A673 (cell line): Measurements from ENCODE around the gene APOBR. TPM values are rescaled to one million over a fixed set of nuclear protein-coding genes. Genes with fewer than 3 reads are reported as not detected.
"Not testable (repeated sequence)": the region's sequence is repeated elsewhere in the genome, so short reads cannot be mapped to it uniquely, and the experiment has no call there.

Experiments used
- BruUV-seq: library from RNA; stranded (reverse); fragments of 400-500 nt; replicated peaks from 2 replicates; lab custom pipeline; 2021; lab: Mats Ljungman, UMichigan
- CTCF ChIA-PET: fragments of 300-600 bp; sonication (Branson Sonifier 250); formaldehyde crosslinking; loops from one replicate; lab custom pipeline; 2022; ENCODE audit warnings: antibody characterized with exemption; lab: Charles Lee
- POLR2A ChIA-PET: fragments of 300-600 bp; sonication (Branson Sonifier 250); formaldehyde crosslinking; loops from one replicate; lab custom pipeline; 2022; ENCODE audit warnings: antibody characterized with exemption; ENCODE audit not compliant: low non-redundant PET; lab: Charles Lee
- DNase-seq: peaks from one replicate; pipeline ENCODE4 v3.0.0-alpha.2; 2015; ENCODE audit warnings: low spot score
- H3K27ac ChIP-seq: fragments of 200-600 bp; sonication (generic); 2 replicates; pipeline ENCODE4 v1.5.1; 2016; ENCODE audit warnings: mixed run types, low read depth, mild to moderate bottlenecking, mixed read lengths, antibody characterized with exemption, low read length; ENCODE audit not compliant: poor library complexity, severe bottlenecking
- H3K27me3 ChIP-seq: fragments of 200-600 bp; sonication (generic); replicated peaks from 2 replicates; pipeline ENCODE4 v1.6.1; 2017; ENCODE audit warnings: mixed run types, low read depth, mild to moderate bottlenecking, mixed read lengths, antibody characterized with exemption, low read length; ENCODE audit not compliant: insufficient read depth, poor library complexity
- H3K36me3 ChIP-seq: fragments of 200-600 bp; sonication (generic); 2 replicates; pipeline ENCODE4 v1.6.1; 2016; ENCODE audit warnings: mixed run types, mild to moderate bottlenecking, mixed read lengths, antibody characterized with exemption, low read length; ENCODE audit not compliant: insufficient read depth, poor library complexity, severe bottlenecking
- H3K4me1 ChIP-seq: fragments of 200-600 bp; sonication (generic); 2 replicates; pipeline ENCODE4 v1.6.1; 2017; ENCODE audit warnings: mixed run types, mild to moderate bottlenecking, mixed read lengths, antibody characterized with exemption, low read length; ENCODE audit not compliant: insufficient read depth, poor library complexity, severe bottlenecking
- H3K4me3 ChIP-seq: fragments of 200-600 bp; sonication (generic); 2 replicates; pipeline ENCODE4 v1.5.1; 2016; ENCODE audit warnings: low read depth, mixed run types, mild to moderate bottlenecking, mixed read lengths, low read length; ENCODE audit not compliant: poor library complexity, severe bottlenecking
- H3K9me3 ChIP-seq: fragments of 200-600 bp; sonication (generic); 2 replicates; pipeline ENCODE4 v1.6.1; 2016; ENCODE audit warnings: mixed run types, low read depth, mild to moderate bottlenecking, mixed read lengths, antibody characterized with exemption, low read length; ENCODE audit not compliant: poor library complexity, severe bottlenecking
- EZH2 ChIP-seq: fragments of 200-600 bp; sonication (generic); IDR thresholded peaks from 2 replicates; pipeline ENCODE4 v1.6.1; 2017; ENCODE audit warnings: borderline replicate concordance, low read depth, mild to moderate bottlenecking, mixed read lengths, antibody characterized with exemption, low read length; ENCODE audit not compliant: poor library complexity, severe bottlenecking
- intact Hi-C: fragments of 100-400 bp; cut with micrococcal nuclease; formaldehyde crosslinking; loops from one replicate; pipeline ENCODE4 v1.10.0; 2022; ENCODE audit not compliant: unreplicated experiment
- total RNA-seq: library from RNA; stranded (reverse); gene quantifications from 2 replicates; pipeline ENCODE4 v1.2.3, GENCODE V29; 2021
- TF ChIP-seq, protein P1 (sequence below): fragments of 300-800, 200-600 bp; sonication (generic); conservative IDR thresholded peaks from 2 replicates; pipeline ENCODE4 v1.5.1; 2017; ENCODE audit warnings: low read depth, mild to moderate bottlenecking, antibody characterized with exemption, low read length, moderate library complexity, mixed read lengths

The APOBR gene
- total RNA-seq, 1 experiment from 2014 or later = not detected

DNA sequence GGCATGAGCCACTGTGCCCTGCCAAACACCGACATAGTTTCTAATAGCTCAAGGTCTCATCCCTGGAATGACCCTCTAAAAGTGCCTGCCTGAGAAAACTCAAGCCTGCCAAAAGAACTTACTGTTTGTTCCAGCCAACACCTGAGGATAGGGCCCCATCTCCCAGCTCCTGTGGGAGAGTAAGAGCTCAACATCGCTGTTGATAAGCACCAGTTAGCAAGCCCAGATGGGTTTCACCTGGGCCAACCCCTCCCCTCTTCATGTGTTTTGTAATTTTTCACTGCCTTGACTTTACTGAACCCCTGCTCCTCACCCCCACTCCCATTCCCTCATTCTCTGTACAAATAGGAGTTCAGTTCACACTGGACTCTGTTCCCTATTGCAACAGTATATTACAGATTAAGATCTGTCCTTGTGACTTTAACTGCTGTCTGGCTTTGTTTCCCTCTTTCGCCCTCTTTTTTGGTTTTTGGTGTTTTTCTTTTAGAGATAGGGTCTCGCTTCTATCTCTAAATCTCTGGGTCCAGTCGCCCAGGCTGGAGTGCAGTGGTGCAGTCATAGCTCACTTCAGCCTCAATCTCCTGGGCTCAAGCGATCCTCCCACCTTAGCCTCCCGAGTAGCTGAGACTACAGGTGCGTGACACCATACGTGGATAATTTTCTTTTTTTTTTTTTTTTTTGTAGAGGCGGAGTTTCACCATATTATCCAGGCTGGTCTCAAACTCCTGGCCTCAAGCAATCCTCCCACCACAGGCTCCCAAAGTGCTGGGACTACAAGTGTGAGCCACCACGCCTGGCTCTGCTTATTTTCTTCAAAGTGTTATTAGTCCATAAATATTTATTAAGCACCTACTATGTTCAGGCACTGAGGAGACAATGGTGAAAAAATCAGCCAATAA is 32.0 kb downstream of the APOBR start:
- ChIA-PET POLR2A (no interaction called here), CTCF (no interaction called here)
- H3K36me3 ChIP-seq = no peaks in the 10 kb centered on the region
- no peak for TF ChIP-seq EZH2
- TF ChIP-seq, protein P1, sequence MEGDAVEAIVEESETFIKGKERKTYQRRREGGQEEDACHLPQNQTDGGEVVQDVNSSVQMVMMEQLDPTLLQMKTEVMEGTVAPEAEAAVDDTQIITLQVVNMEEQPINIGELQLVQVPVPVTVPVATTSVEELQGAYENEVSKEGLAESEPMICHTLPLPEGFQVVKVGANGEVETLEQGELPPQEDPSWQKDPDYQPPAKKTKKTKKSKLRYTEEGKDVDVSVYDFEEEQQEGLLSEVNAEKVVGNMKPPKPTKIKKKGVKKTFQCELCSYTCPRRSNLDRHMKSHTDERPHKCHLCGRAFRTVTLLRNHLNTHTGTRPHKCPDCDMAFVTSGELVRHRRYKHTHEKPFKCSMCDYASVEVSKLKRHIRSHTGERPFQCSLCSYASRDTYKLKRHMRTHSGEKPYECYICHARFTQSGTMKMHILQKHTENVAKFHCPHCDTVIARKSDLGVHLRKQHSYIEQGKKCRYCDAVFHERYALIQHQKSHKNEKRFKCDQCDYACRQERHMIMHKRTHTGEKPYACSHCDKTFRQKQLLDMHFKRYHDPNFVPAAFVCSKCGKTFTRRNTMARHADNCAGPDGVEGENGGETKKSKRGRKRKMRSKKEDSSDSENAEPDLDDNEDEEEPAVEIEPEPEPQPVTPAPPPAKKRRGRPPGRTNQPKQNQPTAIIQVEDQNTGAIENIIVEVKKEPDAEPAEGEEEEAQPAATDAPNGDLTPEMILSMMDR = no peak
- H3K4me1 ChIP-seq = no peaks in the 10 kb centered on the region
- no peaks in the 10 kb centered on the region for H3K9me3 ChIP-seq
- no TSS peak for BruUV-seq
- DNase-seq = no peak
- H3K27ac ChIP-seq = no peak overlapping the region
- no peaks in the 10 kb centered on the region for H3K27me3 ChIP-seq
- H3K4me3 ChIP-seq = no peak overlapping the region
- intact Hi-C loops = no loop called here

DNA sequence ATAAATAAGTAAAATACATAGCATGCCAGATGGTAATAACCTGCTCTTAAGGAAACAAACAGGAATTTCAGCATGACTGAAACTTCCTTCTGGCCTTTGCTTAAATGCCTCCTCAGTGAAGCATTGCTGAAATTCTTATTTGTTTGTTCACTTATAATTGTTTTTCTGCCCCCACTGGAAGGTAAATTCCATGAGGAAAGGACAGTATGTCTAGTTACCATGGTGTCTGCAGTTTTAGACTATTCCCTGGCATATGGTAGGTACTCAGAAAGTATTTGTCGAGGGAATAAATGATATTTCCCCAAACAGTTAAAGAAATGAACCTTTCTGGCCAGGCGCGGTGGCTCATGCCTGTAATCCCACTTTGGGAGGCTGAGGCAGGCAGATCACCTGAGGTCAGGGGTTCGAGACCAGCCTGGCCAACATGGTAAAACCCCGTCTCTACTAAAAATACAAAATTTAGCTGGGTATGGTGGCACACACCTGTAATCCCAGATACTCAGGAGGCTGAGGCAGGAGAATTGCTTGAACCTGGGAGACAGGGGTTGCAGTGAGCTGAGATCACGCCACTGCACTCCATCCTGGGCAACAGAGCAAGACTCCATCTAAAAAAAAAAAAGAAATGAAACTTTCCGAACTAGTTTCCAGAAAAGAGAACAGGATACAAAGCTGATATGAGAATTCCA is 32.8 kb downstream of the APOBR start:
- H3K27ac ChIP-seq, H3K27me3 ChIP-seq, H3K4me1 ChIP-seq, BruUV-seq, intact Hi-C loops, POLR2A ChIA-PET, H3K36me3 ChIP-seq, CTCF ChIA-PET, H3K9me3 ChIP-seq, H3K4me3 ChIP-seq, DNase-seq: not testable (repeated sequence)

DNA sequence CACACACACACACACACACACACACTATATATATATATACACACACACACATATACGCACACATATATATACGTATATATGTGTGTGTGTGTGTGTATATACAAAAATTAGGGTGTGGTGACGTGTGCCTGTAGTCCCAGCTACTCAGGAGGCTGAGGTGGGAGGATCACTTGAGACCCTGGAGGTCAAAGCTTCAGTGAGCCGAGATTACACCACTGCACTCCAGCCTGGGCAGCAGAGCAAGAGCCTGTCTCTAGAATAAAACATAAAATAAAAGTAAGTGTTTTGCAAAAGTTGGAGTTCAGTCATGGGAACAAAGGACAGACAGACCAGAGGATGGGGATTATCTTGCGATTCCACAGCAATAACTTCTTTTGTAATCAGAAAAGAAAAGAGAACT is 33.5 kb downstream of the APOBR start:
- Histone ChIP-seq H3K4me3 (no peak overlapping the region), H3K27ac (no peak overlapping the region), H3K27me3 (no peaks in the 10 kb centered on the region), H3K4me1 (no peaks in the 10 kb centered on the region), H3K9me3 (no peaks in the 10 kb centered on the region), H3K36me3 (no peaks in the 10 kb centered on the region)
- intact Hi-C loops = no loop called here
- no peak for DNase-seq
- no TSS peak for BruUV-seq
- TF ChIP-seq, protein P1 = no peak
- no peak for TF ChIP-seq EZH2
- ChIA-PET CTCF (no interaction called here), POLR2A (no interaction called here)
